HepG2 (cell line): ENCODE results near the gene MSL3B.

Experiments
- ATAC-seq: fragments of 200-7000 bp; cut with Tn5 transposase; 3 replicates; pipeline ENCODE4 v1.9.1; 2020; ENCODE audit warnings: mild to moderate bottlenecking, moderate library complexity
- BruUV-seq: library from RNA; stranded (reverse); fragments of 400-500 nt; replicated peaks from 2 replicates; lab custom pipeline; 2021; lab: Mats Ljungman, UMichigan
- CTCF ChIA-PET: fragments of 300-600 bp; formaldehyde crosslinking; extraction: SDS; loops from one replicate; lab custom pipeline; 2021; ENCODE audit warnings: low total read pairs, inconsistent platforms, low intra/inter-chr PET ratio; lab: Yijun Ruan, JAX
- POLR2A ChIA-PET: fragments of 350-600 bp; sonication (Branson Sonifier 250); formaldehyde crosslinking; loops from one replicate; lab custom pipeline; 2020; ENCODE audit warnings: antibody characterized with exemption, inconsistent platforms; lab: Yijun Ruan, JAX
- DNase-seq: peaks from one replicate; pipeline ENCODE4 v3.0.0-alpha.2; 2015; ENCODE audit warnings: low spot score
- FAIRE-seq: peaks from 3 replicates; lab custom pipeline; 2011; peaks lifted over from hg19 to GRCh38; lab: Jason Lieb, UNC
- H2AFZ ChIP-seq: one replicate; pipeline ENCODE4 v1.6.1; 2011; ENCODE audit warnings: low read length, inconsistent platforms
- H3K27ac ChIP-seq: fragments of 300-600 bp; 3 replicates; pipeline ENCODE4 v1.8.0; 2011; ENCODE audit warnings: mixed run types, mild to moderate bottlenecking, mixed read lengths, low read length, inconsistent platforms; ENCODE audit not compliant: insufficient read depth; ENCODE audit errors: extremely low read length
- H3K27me3 ChIP-seq, 2 experiments: fragments of 200-600 bp in 1 of 2; 2 replicates in 1 of 2; 3 replicates in 1 of 2; pipeline versions ENCODE4 v1.6.0 to v1.8.0; 2011; ENCODE audit warnings: low read length in 2 of 2, mild to moderate bottlenecking in 2 of 2, moderate library complexity in 2 of 2, inconsistent platforms in 1 of 2; ENCODE audit not compliant: insufficient read depth in 2 of 2, control insufficient read depth in 1 of 2
- H3K36me3 ChIP-seq, 2 experiments: fragments of 200-600 bp in 1 of 2; replicated peaks in 1 of 2; 2 replicates in 1 of 2; 3 replicates in 1 of 2; pipeline versions ENCODE4 v1.5.1 to v1.8.0; 2011; ENCODE audit warnings: low read length in 2 of 2, inconsistent platforms in 1 of 2; ENCODE audit not compliant: insufficient read depth in 2 of 2, control insufficient read depth in 1 of 2
- H3K4me1 ChIP-seq: 2 replicates; pipeline ENCODE4 v1.5.1; 2012; ENCODE audit warnings: low read length, inconsistent platforms; ENCODE audit not compliant: insufficient read depth
- H3K4me2 ChIP-seq: 2 replicates; pipeline ENCODE4 v1.6.0; 2011; ENCODE audit warnings: low read depth, low read length, inconsistent platforms
- H3K4me3 ChIP-seq, 3 experiments: fragments of 200-600 bp in 1 of 3; sonication (generic), shearing (Covaris generic) in 1 of 3; replicated peaks in 1 of 3; 2 replicates each; pipeline ENCODE4 v1.5.1; 2011 to 2016; ENCODE audit warnings: low read length in 3 of 3, inconsistent platforms in 2 of 3, low read depth in 2 of 3, mild to moderate bottlenecking in 2 of 3, control low read depth in 1 of 3, mixed read lengths in 1 of 3; ENCODE audit not compliant: insufficient read depth in 1 of 3
- H3K79me2 ChIP-seq: one replicate; pipeline ENCODE4 v1.6.1; 2011; ENCODE audit warnings: low read length, inconsistent platforms; ENCODE audit not compliant: insufficient read depth
- H3K9ac ChIP-seq: 2 replicates; pipeline ENCODE4 v1.6.0; 2011; ENCODE audit warnings: mild to moderate bottlenecking, low read depth, low read length, inconsistent platforms; ENCODE audit not compliant: insufficient read depth
- H3K9me3 ChIP-seq: 2 replicates; pipeline ENCODE4 v1.5.1; 2012; ENCODE audit warnings: mild to moderate bottlenecking, low read length
- H4K20me1 ChIP-seq: 2 replicates; pipeline ENCODE4 v1.6.0; 2011; ENCODE audit warnings: inconsistent platforms, mild to moderate bottlenecking, low read length, moderate library complexity; ENCODE audit not compliant: insufficient read depth
- ISL2 ChIP-seq: sonication (generic); formaldehyde crosslinking; IDR thresholded peaks from 2 replicates; pipeline ENCODE4 v1.5.0; 2020; ENCODE audit warnings: missing genetic modification reagents
- MED1 ChIP-seq: sonication (generic); formaldehyde crosslinking; IDR thresholded peaks from 2 replicates; pipeline ENCODE4 v1.4.0; 2020; ENCODE audit warnings: missing genetic modification reagents
- MLX ChIP-seq: IDR thresholded peaks from 2 replicates; pipeline ENCODE4 v1.6.1; 2016
- ZNF616 ChIP-seq: sonication (generic); formaldehyde crosslinking; IDR thresholded peaks from 2 replicates; pipeline ENCODE4 v1.5.0; 2020; ENCODE audit warnings: low read depth, mild to moderate bottlenecking, missing genetic modification reagents
- ZSCAN5A ChIP-seq: sonication (generic); formaldehyde crosslinking; IDR thresholded peaks from 2 replicates; pipeline ENCODE4 v1.8.0; 2022; ENCODE audit warnings: mild to moderate bottlenecking, missing genetic modification reagents, borderline replicate concordance
- WGBS: methylation state at CpG from one replicate; pipeline ENCODE4 v1.1.6; 2017; ENCODE audit warnings: low lambda C conversion rate; 5-methylcytosine and 5-hydroxymethylcytosine counted together
- in situ Hi-C: cut with HindIII; loops from 2 replicates; pipeline ENCODE4 v1.10.0; 2017; ENCODE audit warnings: low pct_unique_long_range_greater_than_20kb; ENCODE audit not compliant: extremely low pct_ligation_motif_present
- intact Hi-C: fragments of 100-400 bp; cut with micrococcal nuclease; formaldehyde crosslinking; loops from one replicate; pipeline ENCODE4 v1.10.0; 2022; ENCODE audit not compliant: unreplicated experiment

MSL3B gene

GRCh38 chr2:233829193-233830110 lies 38.7 kb downstream of the MSL3B start (continued):
- TF ChIP-seq ZSCAN5A (no peak), MLX (no peak)

DNA sequence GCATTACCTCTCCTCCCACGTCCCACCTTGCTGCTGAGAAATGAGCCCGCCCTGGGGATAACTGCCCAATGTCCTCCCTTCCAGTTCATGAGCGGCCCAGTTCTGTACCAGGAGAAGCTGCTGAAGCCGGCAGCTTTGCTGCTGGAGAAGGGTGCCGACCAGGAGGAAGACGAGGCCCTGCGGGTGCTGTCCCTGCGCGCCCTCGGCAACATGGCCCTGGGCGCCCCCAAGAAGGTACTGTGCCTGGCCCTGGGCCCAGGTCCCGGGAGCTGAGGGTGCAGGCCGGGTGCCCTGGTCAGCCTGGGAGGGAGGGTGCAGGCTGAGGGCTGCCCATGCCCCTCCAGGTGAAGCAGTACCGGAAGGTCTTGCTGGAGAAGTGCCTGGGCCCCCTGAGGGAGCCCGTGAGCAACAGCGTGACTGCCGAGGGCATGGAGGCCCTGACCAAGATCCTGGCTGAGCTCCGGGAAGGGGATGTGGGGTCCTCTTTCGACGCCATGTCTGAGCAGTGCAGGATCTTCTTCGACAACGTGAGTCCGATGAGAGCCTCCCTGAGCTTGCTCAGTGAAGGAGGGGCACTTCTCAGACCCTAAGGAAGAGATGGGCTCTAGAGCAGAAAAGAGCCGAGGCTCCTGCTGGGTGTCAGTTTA lies 39.5 kb downstream of the MSL3B start:
- CTCF ChIA-PET = no interaction called here
- no peak for DNase-seq

More for the DNA sequence above, 39.5 kb downstream of the MSL3B start:
- Histone ChIP-seq H3K4me3 (no peak overlapping the region), H3K79me2 (no peaks in the 10 kb centered on the region), H3K4me2 (no peak overlapping the region), H3K36me3 (no peaks in the 10 kb centered on the region), H3K9me3 (no peaks in the 10 kb centered on the region), H3K9ac (no peak overlapping the region), H3K4me1 (no peaks in the 10 kb centered on the region), H3K27me3 (peaks cover 0 to 1% of the 10 kb centered on the region in 2 experiments; a peak in 1 of 5 replicates), H2AFZ (no peak overlapping the region), H3K27ac (no peak overlapping the region), H4K20me1 (no peaks in the 10 kb centered on the region)
- in situ Hi-C loops (loop anchor here (25.0 kb wide), 1 partner anchor 516 kb away; the partner anchor contains the start of gene SAG), intact Hi-C loops (no loop called here)
- BruUV-seq = no TSS peak
- TF ChIP-seq ZNF616 = no peak
- no peak for TF ChIP-seq ISL2 (CRISPR knock-in tag)
- TF ChIP-seq MED1 = no peak
- no peak for ATAC-seq
- POLR2A ChIA-PET = no interaction called here
- WGBS = 69% methylated on average over 12 of the region's 24 CpGs
- FAIRE-seq = no peak
